GM03348 (cell line): ENCODE measurements around the gene TTBK1.
"Not testable (repeated sequence)": the region's sequence is repeated elsewhere in the genome, so short reads cannot be mapped to it uniquely, and the experiment has no call there.

ENCODE experiments used
- DNase-seq: peaks from one replicate; pipeline ENCODE4 v3.0.0; 2012; ENCODE audit warnings: low spot score

TTBK1 gene

GRCh38 chr6:43287717-43288679 lies 44.7 kb downstream of the TTBK1 start:
- no peak for DNase-seq

GRCh38 chr6:43290339-43290904 lies 47.1 kb downstream of the TTBK1 start:
- no peak for DNase-seq

GRCh38 chr6:43290905-43291355 lies 47.6 kb downstream of the TTBK1 start:
- DNase-seq = no peak

GRCh38 chr6:43291708-43292107 lies 48.4 kb downstream of the TTBK1 start:
- no peak for DNase-seq

- DNase-seq = no peak
Measured at GRCh38 chr6:43292341-43292740, 49.1 kb downstream of the TTBK1 start.

GRCh38 chr6:43292763-43293318 lies 49.6 kb downstream of the TTBK1 start:
- DNase-seq = no peak

- DNase-seq = no peak
Measured at GRCh38 chr6:43293698-43294097, 50.4 kb downstream of the TTBK1 start.

- DNase-seq = no peak
Measured at GRCh38 chr6:43294536-43294935, 51.3 kb downstream of the TTBK1 start.

- no peak for DNase-seq
Measured at GRCh38 chr6:43295456-43295855, 52.2 kb downstream of the TTBK1 start.

GRCh38 chr6:43296780-43297497 lies 53.7 kb downstream of the TTBK1 start:
- no peak for DNase-seq

- no peak for DNase-seq
Measured at GRCh38 chr6:43297644-43298564, 54.6 kb downstream of the TTBK1 start, which contains the start of gene SLC22A7. Gene SLC22A7 (plus strand): TSS chr6:43298260. CDS start chr6:43298359, 99 bp downstream.

GRCh38 chr6:43298565-43299337 lies 55.5 kb downstream of the TTBK1 start:
- no peak for DNase-seq

- peak; percentile 8 for DNase-seq
Measured at GRCh38 chr6:43299338-43300293, 56.3 kb downstream of the TTBK1 start.

- no peak for DNase-seq
Measured at GRCh38 chr6:43301081-43301870, 58.0 kb downstream of the TTBK1 start.

GRCh38 chr6:43302126-43302525 lies 58.8 kb downstream of the TTBK1 start:
- DNase-seq = no peak

GRCh38 chr6:43303006-43303405 lies 59.7 kb downstream of the TTBK1 start:
- DNase-seq = not testable (repeated sequence)

GRCh38 chr6:43303751-43304331 lies 60.6 kb downstream of the TTBK1 start:
- DNase-seq = no peak

- no peak for DNase-seq
Measured at GRCh38 chr6:43304361-43304760, 61.1 kb downstream of the TTBK1 start.
